ENCODE results near the gene CD300A.

DNA sequence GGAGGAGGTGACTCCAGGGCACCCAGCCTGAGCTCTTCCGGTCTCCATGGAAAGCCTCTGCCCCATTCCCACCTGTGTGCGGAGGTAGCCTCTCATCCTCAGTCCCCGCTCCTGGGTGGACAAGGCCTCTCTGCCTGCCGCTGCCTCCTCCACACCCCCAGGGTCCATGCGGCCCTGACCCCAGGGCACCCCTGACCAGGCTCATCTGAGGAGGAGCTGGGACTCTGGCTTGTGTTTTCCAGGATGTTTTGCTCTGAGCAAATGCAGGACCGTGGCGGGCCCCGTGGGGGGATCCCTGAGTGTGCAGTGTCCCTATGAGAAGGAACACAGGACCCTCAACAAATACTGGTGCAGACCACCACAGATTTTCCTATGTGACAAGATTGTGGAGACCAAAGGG is 6.9 kb downstream of the CD300A start:
- no peak for TF ChIP-seq GATA2 (IDR thresholded peaks at IDR 0.05; ENCODE audit: low read depth, low read length)
- no peak for TF ChIP-seq GATA3 (IDR thresholded peaks at IDR 0.05; ENCODE audit: low read depth, low read length)
